ENCODE results near the gene KIF26B. TPM values are rescaled to one million over a fixed set of nuclear protein-coding genes. Genes with fewer than 3 reads are reported as not detected.
"Not testable (repeated sequence)": the region's sequence is repeated elsewhere in the genome, so short reads cannot be mapped to it uniquely, and the experiment has no call there.

The KIF26B gene
- total RNA-seq, 2 experiments from 2014 or later: not detected

DNA sequence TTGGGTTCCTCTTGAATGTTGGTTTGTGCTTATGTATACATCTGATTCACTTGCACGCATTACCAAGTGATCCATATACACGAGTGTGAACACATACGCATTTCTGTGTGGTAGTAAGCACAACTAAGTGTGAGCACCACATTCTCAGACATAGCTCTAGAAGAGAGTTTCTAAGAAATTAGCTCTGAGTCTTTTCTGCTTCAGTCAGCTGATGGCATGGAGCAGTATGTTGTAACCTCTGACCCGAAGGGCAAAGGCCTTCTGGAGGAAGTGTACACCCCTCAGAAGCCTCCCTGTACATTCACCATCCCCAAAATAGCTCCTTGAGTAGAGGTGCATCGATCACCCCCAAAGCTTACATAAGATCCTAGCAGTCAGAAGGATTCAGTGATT is 183.7 kb downstream of the KIF26B start:
- POLR2A ChIA-PET: no interaction called here
- Mint-ChIP-seq H3K36me3 (ENCODE audit: low read depth) (no peaks in the 10 kb centered on the region), H3K4me1 (peaks cover 9% of the 10 kb centered on the region), H3K27me3 (no peaks in the 10 kb centered on the region), H3K9me3 (no peaks in the 10 kb centered on the region), H3K27ac (no peak overlapping the region), H3K4me3 (no peak overlapping the region)
- no peak for DNase-seq
- CTCF ChIA-PET: interaction anchor here (1.1 kb wide), 1 partner anchor 24 kb away, joined by 3 read pairs; no protein-coding TSS in a partner anchor

DNA sequence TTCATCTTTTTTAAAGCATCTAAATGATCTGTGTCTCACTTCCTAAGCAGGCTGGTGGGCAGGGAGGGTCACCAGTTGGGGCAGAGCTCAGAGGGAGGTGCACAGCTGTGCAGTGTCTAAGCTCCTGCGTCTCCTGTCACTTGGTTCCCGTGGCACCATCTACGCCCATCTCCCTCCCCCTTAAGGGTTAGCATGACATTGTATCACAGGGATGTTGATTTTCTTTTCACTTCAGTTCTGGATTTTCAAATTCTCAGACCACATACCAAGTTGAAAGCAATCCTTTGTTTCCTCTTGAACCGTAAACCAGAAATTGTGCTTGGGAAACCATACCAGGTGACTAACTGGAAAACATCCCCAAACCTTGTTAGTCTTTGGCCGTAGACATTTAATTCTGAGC is 187.0 kb downstream of the KIF26B start:
- Mint-ChIP-seq H3K27ac (no peak overlapping the region), H3K4me3 (no peak overlapping the region), H3K9me3 (no peaks in the 10 kb centered on the region), H3K4me1 (peaks cover 6% of the 10 kb centered on the region), H3K27me3 (no peaks in the 10 kb centered on the region), H3K36me3 (ENCODE audit: low read depth) (no peaks in the 10 kb centered on the region)
- DNase-seq: no peak
- POLR2A ChIA-PET: no interaction called here
- CTCF ChIA-PET: no interaction called here

DNA sequence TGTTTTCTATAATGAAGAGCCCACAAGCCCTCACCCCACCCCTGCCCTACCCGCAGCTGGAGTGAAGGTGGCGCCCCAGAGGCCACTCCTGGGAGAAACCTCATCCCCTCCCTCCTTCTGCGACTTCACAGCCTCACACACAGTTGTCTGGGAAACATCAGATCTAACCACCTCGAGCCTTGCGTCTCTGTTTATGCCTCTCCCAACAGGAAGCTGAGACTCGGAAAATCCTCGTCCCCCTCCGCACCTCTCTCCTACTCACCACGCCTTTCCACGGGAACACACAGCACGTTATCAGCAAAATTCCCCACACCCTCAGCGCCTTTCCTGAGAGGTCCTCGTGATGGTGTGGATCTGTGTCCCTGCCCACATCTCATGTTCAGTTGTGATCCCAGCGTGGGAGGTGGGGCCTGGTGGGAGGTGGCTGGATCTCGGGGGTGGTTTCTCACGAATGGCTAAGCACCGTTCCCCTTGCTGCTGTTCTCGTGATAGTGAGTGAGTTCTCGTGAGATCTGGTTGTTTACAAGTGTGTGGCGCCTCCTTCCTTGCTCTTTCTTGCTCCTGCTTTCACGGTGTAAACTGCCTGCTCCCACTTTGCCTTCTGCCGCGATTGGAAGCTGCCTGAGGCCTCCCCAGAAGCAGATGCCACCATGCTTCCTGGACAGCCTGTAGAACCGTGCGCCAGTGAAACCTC is 190.6 kb downstream of the KIF26B start:
- ChIA-PET POLR2A (no interaction called here), CTCF (interaction anchor here (1.4 kb wide), 1 partner anchor 193 kb away, joined by 3 read pairs; no protein-coding TSS in a partner anchor)
- Mint-ChIP-seq H3K4me1 (no peaks in the 10 kb centered on the region), H3K9me3 (no peaks in the 10 kb centered on the region), H3K27me3 (peaks cover 2% of the 10 kb centered on the region), H3K4me3 (no peak overlapping the region), H3K27ac (no peak overlapping the region), H3K36me3 (ENCODE audit: low read depth) (no peaks in the 10 kb centered on the region)
- DNase-seq: no peak

DNA sequence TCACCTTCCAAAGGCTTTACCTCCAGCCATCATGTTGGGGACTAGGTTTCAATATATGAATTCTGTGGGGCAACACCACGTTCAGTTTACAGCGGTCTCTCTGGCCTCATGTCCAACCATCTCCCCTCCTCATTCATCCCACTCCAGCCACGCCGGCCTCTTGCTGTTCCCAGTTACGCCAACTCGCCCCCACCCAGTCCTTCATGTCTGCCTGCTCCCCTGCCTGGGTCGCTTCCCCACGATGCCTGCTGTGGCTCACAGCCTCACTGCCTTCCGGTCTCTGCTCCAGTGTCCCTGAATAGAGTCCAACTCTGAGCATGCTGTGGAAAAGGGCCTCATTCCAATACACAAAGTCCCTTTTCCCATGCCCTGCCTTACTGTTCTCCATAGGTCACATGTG is 193.8 kb downstream of the KIF26B start:
- H3K27me3 Mint-ChIP-seq: peaks cover 2% of the 10 kb centered on the region
- H3K9me3 Mint-ChIP-seq: no peaks in the 10 kb centered on the region
- H3K4me3 Mint-ChIP-seq: no peak overlapping the region
- H3K4me1 Mint-ChIP-seq: no peaks in the 10 kb centered on the region
- POLR2A ChIA-PET: no interaction called here
- H3K36me3 Mint-ChIP-seq (ENCODE audit: low read depth): no peaks in the 10 kb centered on the region
- H3K27ac Mint-ChIP-seq: no peak overlapping the region
- DNase-seq: no peak
- CTCF ChIA-PET: no interaction called here

- Mint-ChIP-seq H3K36me3 (ENCODE audit: low read depth) (no peaks in the 10 kb centered on the region), H3K4me3 (no peak overlapping the region), H3K9me3 (no peaks in the 10 kb centered on the region), H3K27me3 (peaks cover 2% of the 10 kb centered on the region), H3K27ac (no peak overlapping the region), H3K4me1 (no peaks in the 10 kb centered on the region)
- POLR2A ChIA-PET: no interaction called here
- no peak for DNase-seq
- CTCF ChIA-PET: no interaction called here
Measured at GRCh38 chr1:245353411-245353810, 198.6 kb downstream of the KIF26B start.

GRCh38 chr1:245353915-245354775 is 199.4 kb downstream of the KIF26B start:
- H3K27me3 Mint-ChIP-seq: no peaks in the 10 kb centered on the region
- H3K4me3 Mint-ChIP-seq: no peak overlapping the region
- H3K36me3 Mint-ChIP-seq (ENCODE audit: low read depth): no peaks in the 10 kb centered on the region
- ChIA-PET CTCF (no interaction called here), POLR2A (no interaction called here)
- H3K27ac Mint-ChIP-seq: no peak overlapping the region
- no peaks in the 10 kb centered on the region for H3K4me1 Mint-ChIP-seq
- H3K9me3 Mint-ChIP-seq: no peaks in the 10 kb centered on the region
- no peak for DNase-seq

DNA sequence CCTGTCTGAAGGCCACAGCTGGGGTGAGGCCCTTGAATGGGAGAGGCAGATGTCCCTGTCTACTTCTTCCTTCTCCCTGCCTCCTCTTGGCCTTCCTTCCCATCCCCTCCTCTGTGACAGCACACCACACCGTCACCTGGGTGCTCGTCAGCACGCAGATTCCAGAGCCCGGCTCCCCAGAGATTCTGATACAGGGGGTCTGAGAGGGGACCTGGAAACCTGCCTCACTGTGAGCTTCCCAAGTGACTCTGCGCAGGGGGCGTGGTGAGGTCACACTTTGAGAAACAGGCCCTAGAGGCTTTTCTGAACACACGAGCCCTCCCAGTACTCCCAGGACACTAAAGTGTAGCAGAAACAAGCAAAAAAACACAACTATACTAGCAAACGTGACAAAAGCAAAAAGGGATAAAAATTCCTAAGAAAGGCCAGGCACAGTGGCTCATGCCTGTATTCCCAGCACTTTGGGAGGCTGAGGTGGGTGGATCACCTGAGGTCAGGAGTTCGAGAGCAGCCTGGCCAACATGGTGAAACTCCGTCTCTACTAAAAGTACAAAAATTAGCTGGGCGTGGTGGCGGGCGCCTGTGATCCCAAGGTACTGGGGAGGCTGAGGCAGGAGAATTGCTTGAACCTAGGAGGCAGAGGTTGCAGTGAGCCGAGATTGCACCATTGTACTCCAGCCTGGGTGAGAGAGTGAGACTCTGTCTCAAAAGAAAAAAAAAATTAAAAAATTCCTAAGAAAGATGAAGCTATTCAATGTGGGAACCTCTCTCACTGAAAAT is 201.3 kb downstream of the KIF26B start:
- H3K4me3 Mint-ChIP-seq; H3K27ac Mint-ChIP-seq; H3K9me3 Mint-ChIP-seq; DNase-seq; H3K36me3 Mint-ChIP-seq (ENCODE audit: low read depth); H3K4me1 Mint-ChIP-seq; H3K27me3 Mint-ChIP-seq; POLR2A ChIA-PET: not testable (repeated sequence)
- CTCF ChIA-PET: interaction anchor here (0.6 kb wide), 1 partner anchor 43 kb away, joined by 3 read pairs; no protein-coding TSS in a partner anchor

DNA sequence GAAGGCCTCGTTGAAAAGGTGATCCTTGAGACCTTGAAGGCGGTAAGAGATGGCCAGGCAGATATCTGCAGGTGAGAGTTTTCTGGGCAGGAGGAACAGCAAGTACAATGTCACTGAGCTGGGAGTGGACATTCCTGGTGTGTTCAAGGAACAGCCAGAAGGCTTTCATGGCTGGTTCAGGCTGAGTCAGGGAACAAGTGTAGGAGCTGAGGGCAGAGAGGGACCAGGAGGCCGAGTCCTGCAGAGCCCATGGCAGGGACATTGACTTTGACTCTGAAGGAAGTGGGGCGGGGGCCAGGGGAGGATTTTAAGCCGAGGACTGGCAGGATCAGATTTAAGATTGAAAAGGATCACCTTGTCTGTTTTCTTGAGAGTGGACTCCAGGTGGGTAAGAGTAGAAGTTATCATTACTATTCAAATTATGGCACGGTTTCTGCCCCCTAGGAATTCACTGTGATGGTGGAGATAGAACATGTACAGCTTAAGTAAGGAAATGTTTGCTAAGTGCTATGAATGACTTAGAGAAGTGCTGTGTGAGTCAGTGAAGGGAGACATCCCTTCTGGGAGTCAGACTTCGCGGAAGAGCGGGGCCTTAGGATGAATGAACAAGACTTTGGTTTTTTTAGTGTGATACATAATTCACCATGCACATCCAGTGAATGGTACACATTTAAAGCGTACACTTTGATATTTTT is 202.3 kb downstream of the KIF26B start:
- ChIA-PET POLR2A (no interaction called here), CTCF (no interaction called here)
- Mint-ChIP-seq H3K4me1 (no peaks in the 10 kb centered on the region), H3K9me3 (peaks cover 3% of the 10 kb centered on the region), H3K27me3 (no peaks in the 10 kb centered on the region), H3K36me3 (ENCODE audit: low read depth) (no peaks in the 10 kb centered on the region), H3K4me3 (no peak overlapping the region), H3K27ac (no peak overlapping the region)
- no peak for DNase-seq

DNA sequence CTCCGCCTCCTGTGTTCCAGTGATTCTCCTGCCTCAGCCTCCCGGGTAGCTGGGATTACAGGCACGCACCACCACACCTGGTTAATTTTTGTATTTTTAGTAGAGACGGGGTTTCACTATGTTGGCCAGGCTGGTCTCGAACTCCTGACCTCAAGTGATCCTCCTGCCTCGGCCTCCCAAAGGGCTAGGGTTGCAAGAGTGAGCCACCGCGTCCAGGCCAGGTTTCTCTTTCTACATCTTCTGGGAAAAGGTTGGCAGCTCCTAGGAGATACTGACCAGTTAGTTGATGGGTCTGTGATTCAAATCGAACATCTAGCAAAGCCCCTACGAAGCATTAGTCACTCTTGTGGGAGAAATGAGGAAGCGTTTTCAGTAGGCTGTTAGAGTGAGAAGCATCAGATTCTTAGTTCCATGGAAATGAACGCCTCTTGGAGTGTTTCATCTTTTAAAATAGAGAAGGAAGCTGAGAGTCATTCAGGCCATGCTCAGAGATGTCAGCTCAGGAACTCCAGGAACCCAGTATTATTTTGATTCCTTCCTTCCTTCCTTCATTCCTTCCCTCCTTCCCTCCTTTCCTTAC is 204.4 kb downstream of the KIF26B start:
- H3K4me1 Mint-ChIP-seq; H3K9me3 Mint-ChIP-seq; H3K36me3 Mint-ChIP-seq (ENCODE audit: low read depth); DNase-seq; H3K4me3 Mint-ChIP-seq; POLR2A ChIA-PET; H3K27ac Mint-ChIP-seq; CTCF ChIA-PET; H3K27me3 Mint-ChIP-seq: not testable (repeated sequence)

- no peak for DNase-seq
- H3K27me3 Mint-ChIP-seq: no peaks in the 10 kb centered on the region
- H3K4me1 Mint-ChIP-seq: no peaks in the 10 kb centered on the region
- H3K27ac Mint-ChIP-seq: no peak overlapping the region
- H3K4me3 Mint-ChIP-seq: no peak overlapping the region
- peaks cover 3% of the 10 kb centered on the region for H3K9me3 Mint-ChIP-seq
- no peaks in the 10 kb centered on the region for H3K36me3 Mint-ChIP-seq (ENCODE audit: low read depth)
- ChIA-PET POLR2A (no interaction called here), CTCF (no interaction called here)
Measured at GRCh38 chr1:245361065-245361464, 206.3 kb downstream of the KIF26B start.

DNA sequence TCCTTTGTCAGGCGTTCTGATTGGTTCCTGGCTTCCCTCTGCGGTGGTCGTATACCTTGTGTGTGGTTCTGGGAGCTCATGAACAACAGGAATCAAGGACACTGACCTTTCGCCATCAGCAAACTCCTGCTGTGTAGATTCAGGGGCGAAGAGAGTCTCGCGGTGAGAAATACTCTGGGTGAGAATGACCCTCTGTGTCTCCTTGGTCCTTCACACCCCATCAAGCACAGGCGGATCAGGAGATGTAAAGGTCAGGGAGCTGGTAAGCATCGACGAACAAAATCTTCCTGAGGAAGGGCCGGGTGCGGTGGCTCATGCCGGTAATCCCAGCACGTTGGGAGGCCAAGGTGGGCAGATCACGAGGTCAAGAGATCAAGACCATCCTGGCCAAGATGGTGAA is 207.2 kb downstream of the KIF26B start:
- ChIA-PET CTCF (interaction anchor here (1.2 kb wide), 1 partner anchor 24 kb away, joined by 3 read pairs; no protein-coding TSS in a partner anchor), POLR2A (no interaction called here)
- Mint-ChIP-seq H3K9me3 (peaks cover 3% of the 10 kb centered on the region), H3K36me3 (ENCODE audit: low read depth) (no peaks in the 10 kb centered on the region), H3K4me1 (no peaks in the 10 kb centered on the region), H3K4me3 (no peak overlapping the region), H3K27ac (no peak overlapping the region), H3K27me3 (no peaks in the 10 kb centered on the region)
- DNase-seq: no peak

DNA sequence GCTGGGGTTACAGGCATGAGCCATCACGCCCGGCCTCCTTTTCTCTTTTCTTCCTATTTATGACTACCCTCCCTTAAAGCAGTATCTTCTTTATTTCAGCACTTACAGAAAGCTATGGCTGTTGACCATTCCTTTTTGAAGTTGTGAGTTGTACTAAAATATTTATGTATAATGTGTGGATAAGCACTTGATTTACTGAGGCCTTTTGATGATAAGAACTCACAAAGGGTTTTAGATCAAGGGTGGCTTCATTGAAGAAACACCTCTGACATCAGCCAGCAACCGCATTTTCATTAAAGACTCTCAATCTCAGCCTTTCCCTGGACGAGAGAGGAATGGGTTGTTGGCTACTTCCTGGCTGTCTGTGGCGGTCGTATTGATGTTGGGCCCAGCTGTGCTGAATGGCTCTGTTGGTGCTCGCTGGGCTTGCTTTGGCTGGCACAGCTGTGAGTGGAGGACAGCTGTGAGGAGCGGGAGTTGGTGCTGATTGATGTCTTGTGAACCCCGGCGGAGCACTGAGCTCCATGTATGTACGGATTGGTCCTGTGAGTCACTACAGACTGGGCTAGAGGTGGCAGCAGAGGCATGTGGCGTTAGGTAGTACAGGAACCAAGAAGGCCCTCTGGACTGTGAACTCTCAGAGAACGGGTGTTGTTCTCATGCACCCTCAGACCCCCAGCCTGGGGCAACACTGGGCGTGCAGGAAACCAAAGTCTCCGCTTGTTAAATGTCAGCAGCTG is 208.8 kb downstream of the KIF26B start:
- no peak for DNase-seq
- POLR2A ChIA-PET: no interaction called here
- no peaks in the 10 kb centered on the region for H3K36me3 Mint-ChIP-seq (ENCODE audit: low read depth)
- H3K27ac Mint-ChIP-seq: no peak overlapping the region
- H3K27me3 Mint-ChIP-seq: no peaks in the 10 kb centered on the region
- no peaks in the 10 kb centered on the region for H3K4me1 Mint-ChIP-seq
- H3K4me3 Mint-ChIP-seq: no peak overlapping the region
- CTCF ChIA-PET: no interaction called here
- peaks cover 3% of the 10 kb centered on the region for H3K9me3 Mint-ChIP-seq

Data from activated CD4-positive, alpha-beta T cell treated with anti-CD3 and anti-CD28 coated beads, Interleukin-2, amount 10 ng/mL, durations not matched to agents 7 days and 5 days (primary cell).